H1 (cell line): ENCODE results near the gene PKD1L1. TPM values are rescaled to one million over a fixed set of nuclear protein-coding genes. Genes with fewer than 3 reads are reported as not detected.

ENCODE experiments used
- CTCF ChIA-PET: fragments of 300-600 bp; sonication (Branson Sonifier 250); formaldehyde crosslinking; loops from one replicate; lab custom pipeline; 2021; ENCODE audit not compliant: partially characterized antibody; lab: Charles Lee
- POLR2A ChIA-PET: fragments of 300-600 bp; sonication (Branson Sonifier 250); formaldehyde crosslinking; loops from one replicate; lab custom pipeline; 2021; ENCODE audit warnings: inconsistent platforms; ENCODE audit not compliant: partially characterized antibody; lab: Charles Lee
- DNase-seq, 2 experiments: peaks; one replicate each; pipeline versions ENCODE4 v3.0.0 to v3.0.0-alpha.2; 2010 to 2022; ENCODE audit warnings: low spot score in 2 of 2, low read depth in 1 of 2, mixed read lengths in 1 of 2
- FAIRE-seq: peaks from 2 replicates; lab custom pipeline; 2011; peaks lifted over from hg19 to GRCh38; lab: Jason Lieb, UNC
- H2AFZ ChIP-seq: 2 replicates; pipeline ENCODE4 v1.8.1; 2012; ENCODE audit warnings: low read length, inconsistent platforms
- H2AK5ac ChIP-seq: 2 replicates; pipeline ENCODE4 v1.6.1; 2013; ENCODE audit warnings: low read depth, low read length
- H2BK120ac ChIP-seq: replicated peaks from 2 replicates; pipeline ENCODE3; 2013; ENCODE audit warnings: low read depth, low read length, inconsistent platforms
- H2BK12ac ChIP-seq: 2 replicates; pipeline ENCODE4 v1.6.1; 2013; ENCODE audit warnings: low read depth, low read length
- H2BK15ac ChIP-seq: 2 replicates; pipeline ENCODE4 v1.6.1; 2013; ENCODE audit warnings: low read length
- H2BK20ac ChIP-seq: 2 replicates; pipeline ENCODE4 v1.6.1; 2013; ENCODE audit warnings: low read length
- H2BK5ac ChIP-seq: 2 replicates; pipeline ENCODE4 v1.6.1; 2013; ENCODE audit warnings: low read depth, low read length
- H3K14ac ChIP-seq: 2 replicates; pipeline ENCODE4 v1.6.1; 2013; ENCODE audit warnings: inconsistent platforms; ENCODE audit not compliant: insufficient read length
- H3K18ac ChIP-seq: 2 replicates; pipeline ENCODE4 v1.6.1; 2013; ENCODE audit warnings: low read length; ENCODE audit errors: extremely low read depth
- H3K23ac ChIP-seq: 2 replicates; pipeline ENCODE4 v1.6.1; 2013; ENCODE audit warnings: inconsistent platforms; ENCODE audit not compliant: insufficient read length
- H3K23me2 ChIP-seq: 2 replicates; pipeline ENCODE4 v1.6.1; 2013; ENCODE audit warnings: low read depth, low read length
- H3K27ac ChIP-seq: 2 replicates; pipeline ENCODE4 v1.6.1; 2011; ENCODE audit warnings: low read depth, low read length, inconsistent platforms
- H3K27me3 ChIP-seq, 4 experiments: replicated peaks in 1 of 4; 1 replicate in 1 of 4; 2 replicates in 3 of 4; pipeline versions ENCODE4 v1.6.1 to v1.8.1; 2011 to 2013; ENCODE audit warnings: low read length in 3 of 4, mild to moderate bottlenecking in 3 of 4, inconsistent platforms in 2 of 4, mixed read lengths in 2 of 4, moderate library complexity in 1 of 4; ENCODE audit not compliant: control insufficient read depth in 3 of 4, insufficient read depth in 3 of 4; ENCODE audit errors: extremely low read depth in 1 of 4
- H3K36me3 ChIP-seq, 4 experiments: 2 replicates each; pipeline versions ENCODE4 v1.6.1 to v1.8.1; 2011 to 2013; ENCODE audit warnings: mild to moderate bottlenecking in 4 of 4, low read length in 3 of 4, moderate library complexity in 2 of 4, control low read depth in 1 of 4, inconsistent platforms in 1 of 4; ENCODE audit not compliant: insufficient read depth in 4 of 4, control insufficient read depth in 2 of 4
- H3K4ac ChIP-seq: replicated peaks from 2 replicates; pipeline ENCODE3; 2013; ENCODE audit warnings: low read length, low read depth, mixed read lengths, inconsistent platforms; ENCODE audit not compliant: insufficient read length
- H3K4me1 ChIP-seq, 4 experiments: replicated peaks in 1 of 4; 1 replicate in 1 of 4; 2 replicates in 3 of 4; pipeline versions ENCODE4 v1.6.1 to v1.8.1; 2011 to 2013; ENCODE audit warnings: low read length in 3 of 4, inconsistent platforms in 2 of 4, mixed read lengths in 1 of 4; ENCODE audit not compliant: insufficient read depth in 4 of 4, control insufficient read depth in 3 of 4
- H3K4me2 ChIP-seq, 2 experiments: 2 replicates each; pipeline versions ENCODE4 v1.6.1 to v1.8.1; 2011 to 2013; ENCODE audit warnings: low read depth in 2 of 2, low read length in 2 of 2, control low read depth in 1 of 2, inconsistent platforms in 1 of 2, mild to moderate bottlenecking in 1 of 2; ENCODE audit not compliant: insufficient read depth in 1 of 2
- H3K4me3 ChIP-seq, 4 experiments: fragments of 200-600, 300-600 bp in 1 of 4; sonication (generic), shearing (Covaris generic), sonication (Bioruptor Twin) in 1 of 4; 2 replicates each; pipeline versions ENCODE4 v1.5.1 to v1.8.1; 2011 to 2016; ENCODE audit warnings: low read length in 4 of 4, low read depth in 3 of 4, control low read depth in 2 of 4, inconsistent platforms in 2 of 4, mild to moderate bottlenecking in 2 of 4, mixed read lengths in 1 of 4, moderate library complexity in 1 of 4; ENCODE audit not compliant: insufficient read depth in 2 of 4; ENCODE audit errors: extremely low read depth in 1 of 4
- H3K56ac ChIP-seq: replicated peaks from 2 replicates; pipeline ENCODE3; 2013; ENCODE audit warnings: low read depth, mild to moderate bottlenecking, mixed read lengths, low read length, inconsistent platforms; ENCODE audit not compliant: insufficient read length
- H3K79me1 ChIP-seq: 2 replicates; pipeline ENCODE4 v1.6.1; 2013; ENCODE audit warnings: low read depth, low read length, control low read depth
- H3K79me2 ChIP-seq, 2 experiments: 2 replicates each; pipeline versions ENCODE4 v1.6.1 to v1.8.1; 2012 to 2013; ENCODE audit warnings: low read length in 2 of 2, mild to moderate bottlenecking in 2 of 2, inconsistent platforms in 1 of 2; ENCODE audit not compliant: insufficient read depth in 2 of 2, control insufficient read depth in 1 of 2
- H3K9ac ChIP-seq, 4 experiments: replicated peaks in 1 of 4; 1 replicate in 1 of 4; 2 replicates in 3 of 4; pipeline versions ENCODE4 v1.6.1 to v1.8.1; 2011 to 2013; ENCODE audit warnings: low read depth in 3 of 4, low read length in 3 of 4, control low read depth in 2 of 4, mild to moderate bottlenecking in 2 of 4, moderate library complexity in 2 of 4, inconsistent platforms in 1 of 4; ENCODE audit errors: extremely low read depth in 1 of 4
- H3K9me3 ChIP-seq, 2 experiments: 2 replicates each; pipeline versions ENCODE4 v1.6.1 to v1.8.1; 2012 to 2013; ENCODE audit warnings: mild to moderate bottlenecking in 2 of 2, moderate library complexity in 2 of 2, control low read depth in 1 of 2, inconsistent platforms in 1 of 2, low read depth in 1 of 2, low read length in 1 of 2, mixed read lengths in 1 of 2; ENCODE audit not compliant: insufficient read depth in 2 of 2
- H4K20me1 ChIP-seq, 2 experiments: replicated peaks in 1 of 2; 2 replicates each; pipeline versions ENCODE3 to v1.8.1; 2011 to 2013; ENCODE audit warnings: inconsistent platforms in 2 of 2, low read length in 2 of 2, mild to moderate bottlenecking in 1 of 2; ENCODE audit not compliant: insufficient read depth in 2 of 2, control insufficient read depth in 1 of 2
- H4K5ac ChIP-seq: 2 replicates; pipeline ENCODE4 v1.6.1; 2013; ENCODE audit warnings: low read length, low read depth, mixed read lengths, inconsistent platforms; ENCODE audit not compliant: insufficient read length
- H4K8ac ChIP-seq: 2 replicates; pipeline ENCODE4 v1.8.0; 2013; ENCODE audit warnings: mild to moderate bottlenecking, moderate library complexity, low read length, inconsistent platforms; ENCODE audit not compliant: insufficient read depth; ENCODE audit errors: extremely low read depth
- H4K91ac ChIP-seq: replicated peaks from 2 replicates; pipeline ENCODE3; 2013; ENCODE audit warnings: low read length, mixed read lengths, inconsistent platforms; ENCODE audit not compliant: insufficient read length
- ATF3 ChIP-seq: IDR thresholded peaks from 2 replicates; pipeline ENCODE4 v1.6.1; 2011; ENCODE audit warnings: low read depth, mild to moderate bottlenecking, low read length; ENCODE audit not compliant: insufficient read depth
- BACH1 ChIP-seq: IDR thresholded peaks from 2 replicates; pipeline ENCODE4 v1.6.1; 2012; ENCODE audit warnings: low read length, improper control_type of control experiment
- BRCA1 ChIP-seq: IDR thresholded peaks from 2 replicates; pipeline ENCODE4 v1.6.1; 2012; ENCODE audit warnings: low read depth, low read length, improper control_type of control experiment
- CBX8 ChIP-seq: fragments of 300-800, 300-1000 bp; sonication (generic); IDR thresholded peaks from 2 replicates; pipeline ENCODE4 v1.7.1; 2016; ENCODE audit warnings: low read depth, low read length, borderline replicate concordance
- CTBP2 ChIP-seq: IDR thresholded peaks from 2 replicates; pipeline ENCODE4 v1.7.0; 2011; ENCODE audit warnings: borderline replicate concordance, mild to moderate bottlenecking, moderate library complexity, mixed read lengths, low read length; ENCODE audit not compliant: insufficient read depth, insufficient read length
- CTCF ChIP-seq, 3 experiments: IDR thresholded peaks; 1 replicate in 2 of 3; 2 replicates in 1 of 3; pipeline versions ENCODE4 v1.5.1 to v1.6.1; 2011; ENCODE audit warnings: low read length in 3 of 3, mild to moderate bottlenecking in 3 of 3, inconsistent platforms in 2 of 3, low read depth in 1 of 3, moderate library complexity in 1 of 3; ENCODE audit not compliant: insufficient read depth in 1 of 3; ENCODE audit errors: control extremely low read depth in 1 of 3
- GTF2F1 ChIP-seq: IDR thresholded peaks from 2 replicates; pipeline ENCODE4 v1.6.1; 2012; ENCODE audit warnings: low read depth, low read length, improper control_type of control experiment, borderline replicate concordance
- POLR2A ChIP-seq, 2 experiments: IDR thresholded peaks; 1 replicate in 1 of 2; 2 replicates in 1 of 2; pipeline ENCODE4 v1.6.1; 2011; ENCODE audit warnings: low read depth in 2 of 2, low read length in 2 of 2, mild to moderate bottlenecking in 2 of 2; ENCODE audit errors: control extremely low read depth in 1 of 2
- SIRT6 ChIP-seq: IDR thresholded peaks from one replicate; pipeline ENCODE4 v1.7.1; 2012; ENCODE audit warnings: low read length, inconsistent platforms
- SP2 ChIP-seq: IDR thresholded peaks from 2 replicates; pipeline ENCODE4 v1.6.1; 2012; ENCODE audit warnings: mild to moderate bottlenecking, low read length, inconsistent platforms
- SUZ12 ChIP-seq: fragments of 200-600 bp; sonication (generic); IDR thresholded peaks from 2 replicates; pipeline ENCODE4 v1.6.1; 2012; ENCODE audit warnings: mild to moderate bottlenecking, inconsistent platforms, low read length, moderate library complexity, mixed read lengths
- TAF1 ChIP-seq: IDR thresholded peaks from 2 replicates; pipeline ENCODE4 v1.6.1; 2011; ENCODE audit warnings: mild to moderate bottlenecking, low read depth, low read length
- WGBS, 2 experiments: shearing (Covaris generic) in 1 of 2; methylation state at CpG; one replicate each; pipeline versions ENCODE4 v1.1.6 to v1.1.7; 2013 to 2015; ENCODE audit warnings: low lambda C conversion rate in 2 of 2, mixed read lengths in 2 of 2, inconsistent platforms in 1 of 2, low coverage in 1 of 2, missing lambda C conversion rate in 1 of 2; ENCODE audit not compliant: insufficient replicate concordance in 2 of 2, insufficient coverage in 1 of 2, insufficient read length in 1 of 2; ENCODE audit errors: extremely low coverage in 1 of 2, missing lambda C conversion rate in 1 of 2; 5-methylcytosine and 5-hydroxymethylcytosine counted together
- polyA plus RNA-seq, 7 experiments: library from polyadenylated mRNA; depleted of rRNA in 3 of 7; stranded (reverse) in 5 of 7; unstranded in 2 of 7; fragments of >200 nt in 5 of 7; fragments of 200-250 nt in 2 of 7; gene quantifications; 1 replicate in 5 of 7; 2 replicates in 1 of 7; 4 replicates in 1 of 7; pipeline versions ENCODE4 v1.2.1 to v1.2.3, GENCODE V29; 2011 to 2013; ENCODE audit warnings: missing spikeins in 2 of 7, mixed read lengths in 2 of 7
- total RNA-seq: library from RNA; stranded (reverse); fragmentation: NEBNext Ultra II Directional; extraction: Animal tissue kit (Norgen Biotek cat#: 25700); gene quantifications from 2 replicates; pipeline ENCODE4 v1.2.1, GENCODE V29; 2021

Gene PKD1L1
- total and polyA plus RNA-seq, 2 of the 8 experiments (the other 6 are each of a cell fraction or from before 2014, with no cell fraction given), result 0.22 to 0.35 TPM

- Histone ChIP-seq H4K91ac (no peak overlapping the region), H3K27me3 (no peaks in the 10 kb centered on the region), H3K79me1 (no peaks in the 10 kb centered on the region), H3K79me2 (no peaks in the 10 kb centered on the region), H2BK20ac (no peak overlapping the region), H4K20me1 (no peaks in the 10 kb centered on the region), H4K5ac (no peak overlapping the region), H2BK15ac (no peak overlapping the region), H3K9ac (no peak overlapping the region), H2AFZ (no peak overlapping the region), H3K36me3 (no peaks in the 10 kb centered on the region), H3K56ac (no peak overlapping the region), H2BK5ac (no peak overlapping the region), H3K23me2 (no peaks in the 10 kb centered on the region), H3K27ac (no peak overlapping the region), H4K8ac (peak overlapping the region; percentile 71; the same call in 1 of the 2 replicates), H3K4me3 (no peak overlapping the region), H2BK12ac (no peak overlapping the region), H3K9me3 (no peaks in the 10 kb centered on the region), H3K4me2 (no peak overlapping the region), H3K4ac (no peak overlapping the region), H3K18ac (no peak overlapping the region), H3K23ac (no peak overlapping the region), H3K4me1 (no peaks in the 10 kb centered on the region; a peak in 1 of 7 replicates), H2AK5ac (no peak overlapping the region), H3K14ac (no peak overlapping the region), H2BK120ac (no peak overlapping the region)
- POLR2A ChIA-PET, result no interaction called here
- FAIRE-seq (no peak), DNase-seq (no peak)
- WGBS, 2 experiments, result 89% methylated on average over 9 of the region's 9 CpGs; no CpG with 5 or more reads in 1 of the 2 experiments
- CTCF ChIA-PET, result interaction anchor here (1.6 to 4.3 kb wide), 3 partner anchors 27 to 46 kb away, joined by 4 to 12 read pairs (median 5); no protein-coding TSS in a partner anchor
- TF ChIP-seq BACH1 (no peak), POLR2A (IDR thresholded peaks at IDR 0.05; ENCODE audit: control extremely low read depth in 1 of 2, low read depth in 2 of 2, low read length in 2 of 2) (no peak), ATF3 (no peak), CTBP2 (no peak), SIRT6 (no peak), CTCF (IDR thresholded peaks at IDR 0.05; ENCODE audit: control extremely low read depth in 1 of 3, insufficient read depth in 1 of 3, low read depth in 1 of 3, low read length in 3 of 3) (no peak), BRCA1 (no peak), SP2 (no peak), GTF2F1 (no peak), CBX8 (no peak), TAF1 (no peak), SUZ12 (no peak)
These were observed 57.7 kb downstream of the PKD1L1 start for GRCh38 chr7:47890606-47891005.
